Vagina (tissue), 2 donors: ENCODE data around the gene IQSEC2.

ENCODE experiments used
- CTCF ChIP-seq, 3 experiments: fragments of 450-650 bp in 2 of 3; fragments of 200-600 bp in 1 of 3; sonication (generic) in 1 of 3; IDR thresholded peaks; one replicate each; pipeline ENCODE4 v1.5.1; 2017 to 2019; ENCODE audit warnings: antibody characterized with exemption in 3 of 3, mild to moderate bottlenecking in 2 of 3, moderate library complexity in 2 of 3
- POLR2A ChIP-seq, 2 donors: fragments of 450-650 bp; IDR thresholded peaks; one replicate each; pipeline ENCODE4 v1.6.1; 2017; ENCODE audit warnings: antibody characterized with exemption in 2 of 2, mild to moderate bottlenecking in 2 of 2, moderate library complexity in 2 of 2
- POLR2AphosphoS5 ChIP-seq, 2 donors: sonication (generic); formaldehyde crosslinking; IDR thresholded peaks; one replicate each; pipeline ENCODE4 v1.9.0; 2017; ENCODE audit warnings: antibody characterized with exemption in 2 of 2, mild to moderate bottlenecking in 2 of 2, low read depth in 1 of 2; ENCODE audit not compliant: insufficient read depth in 1 of 2

GRCh38 chrX:53318766-53319353 is 37.5 kb upstream of the IQSEC2 start:
- no peak for TF ChIP-seq CTCF (IDR thresholded peaks at IDR 0.05)
- TF ChIP-seq POLR2A (IDR thresholded peaks at IDR 0.05), result no peak
- no peak for TF ChIP-seq POLR2AphosphoS5 (IDR thresholded peaks at IDR 0.05; ENCODE audit: insufficient read depth in 1 of 2, low read depth in 1 of 2)
